Measurements from ENCODE around the gene NLRX1.
"Not testable (repeated sequence)": the region's sequence is repeated elsewhere in the genome, so short reads cannot be mapped to it uniquely, and the experiment has no call there.

The NLRX1 gene

GRCh38 chr11:119179342-119179741 lies 10.8 kb downstream of the NLRX1 start:
- POLR2A ChIA-PET = no interaction called here
- CTCF ChIA-PET = interaction anchor here (0.9 to 5.8 kb wide), 6 partner anchors 10 to 27 kb away, joined by 3 to 40 read pairs (median 4); partner anchors contain the start of gene CBL

GRCh38 chr11:119179983-119180382 lies 11.5 kb downstream of the NLRX1 start:
- no peak for TF ChIP-seq CTCF (IDR thresholded peaks at IDR 0.05; ENCODE audit: insufficient read depth, low read length, missing control alignments)
- DNase-seq (ENCODE audit: low read depth, low spot score) = no peak
- ChIA-PET POLR2A (interaction anchor here (1.1 kb wide), 1 partner anchor 11 kb away, joined by 3 read pairs; no protein-coding TSS in a partner anchor), CTCF (interaction anchor here (0.7 to 5.8 kb wide), 8 partner anchors 11 to 105 kb away, joined by 3 to 40 read pairs (median 4); partner anchors contain the start of genes CBL and NLRX1)
- no peak overlapping the region for H3K4me3 ChIP-seq (ENCODE audit: low read depth, low read length)

More at GRCh38 chr11:119179342-119179741, 10.8 kb downstream of the NLRX1 start:
- no peak for TF ChIP-seq CTCF (IDR thresholded peaks at IDR 0.05; ENCODE audit: insufficient read depth, low read length, missing control alignments)
- no peak overlapping the region for H3K4me3 ChIP-seq (ENCODE audit: low read depth, low read length)
- DNase-seq (ENCODE audit: low read depth, low spot score) = no peak

- ChIA-PET CTCF (interaction anchor here (0.7 to 7.2 kb wide), 9 partner anchors 12 to 104 kb away, joined by 3 to 55 read pairs (median 4); partner anchors contain the start of genes CBL and NLRX1), POLR2A (interaction anchor here (1.1 kb wide), 1 partner anchor 12 kb away, joined by 3 read pairs; no protein-coding TSS in a partner anchor)
- TF ChIP-seq CTCF (IDR thresholded peaks at IDR 0.05; ENCODE audit: insufficient read depth, low read length, missing control alignments) = no peak
- H3K4me3 ChIP-seq (ENCODE audit: low read depth, low read length) = no peak overlapping the region
- no peak for DNase-seq (ENCODE audit: low read depth, low spot score)
Observed at GRCh38 chr11:119180729-119181676, 12.5 kb downstream of the NLRX1 start.

- CTCF ChIA-PET = interaction anchor here (0.7 to 11.6 kb wide), 8 partner anchors 8 to 92 kb away, joined by 3 to 77 read pairs (median 4); partner anchors contain the start of genes CBL and NLRX1
- no peak overlapping the region for H3K4me3 ChIP-seq (ENCODE audit: low read depth, low read length)
- TF ChIP-seq CTCF (IDR thresholded peaks at IDR 0.05; ENCODE audit: insufficient read depth, low read length, missing control alignments) = no peak
- POLR2A ChIA-PET = no interaction called here
- DNase-seq (ENCODE audit: low read depth, low spot score) = no peak
Observed at GRCh38 chr11:119181677-119182412, 13.3 kb downstream of the NLRX1 start.

GRCh38 chr11:119184399-119184798 lies 15.9 kb downstream of the NLRX1 start:
- DNase-seq (ENCODE audit: low read depth, low spot score); H3K4me3 ChIP-seq (ENCODE audit: low read depth, low read length); POLR2A ChIA-PET: not testable (repeated sequence)
- CTCF ChIA-PET = interaction anchor here (1.0 to 11.6 kb wide), 4 partner anchors 11 to 139 kb away, joined by 3 to 77 read pairs (median 30); partner anchors contain the start of gene CBL

- ChIA-PET POLR2A (no interaction called here), CTCF (interaction anchor here (1.3 to 11.6 kb wide), 4 partner anchors 10 to 19 kb away, joined by 4 to 77 read pairs (median 30); partner anchors contain the start of genes CBL and NLRX1)
- H3K4me3 ChIP-seq (ENCODE audit: low read depth, low read length) = no peak overlapping the region
- no peak for TF ChIP-seq CTCF (IDR thresholded peaks at IDR 0.05; ENCODE audit: insufficient read depth, low read length, missing control alignments)
- no peak for DNase-seq (ENCODE audit: low read depth, low spot score)
Observed at GRCh38 chr11:119185981-119186634, 17.6 kb downstream of the NLRX1 start.
